SW 1271 (cell line): ENCODE results near the gene PEX10.

ENCODE experiments used
- DNase-seq, 2 experiments: peaks; one replicate each; lab custom pipeline; 2025; lab: John Stamatoyannopoulos, UW

The PEX10 gene

GRCh38 chr1:2422523-2422922 lies 10.2 kb upstream of the PEX10 start:
- no peak for DNase-seq

- DNase-seq, result no peak
Measured at GRCh38 chr1:2419416-2419815, 7.1 kb upstream of the PEX10 start.

GRCh38 chr1:2418791-2419320 lies 6.5 kb upstream of the PEX10 start:
- no peak for DNase-seq

GRCh38 chr1:2417833-2418225 lies 5.5 kb upstream of the PEX10 start:
- no peak for DNase-seq

- DNase-seq, result no peak
Measured at GRCh38 chr1:2417083-2417832, 4.9 kb upstream of the PEX10 start.

GRCh38 chr1:2416403-2416802 lies 4.0 kb upstream of the PEX10 start:
- no peak for DNase-seq

- DNase-seq, result no peak
Measured at GRCh38 chr1:2415801-2416208, 3.4 kb upstream of the PEX10 start.

- DNase-seq, result no peak
Measured at GRCh38 chr1:2415337-2415736, 3.0 kb upstream of the PEX10 start.

- peak in 1 of 2 experiments; percentile 46 for DNase-seq
Measured at GRCh38 chr1:2414297-2414958, 2.1 kb upstream of the PEX10 start.

- peak in 1 of 2 experiments; percentile 11 for DNase-seq
Measured at GRCh38 chr1:2413495-2414296, 1.3 kb upstream of the PEX10 start.

GRCh38 chr1:2412773-2413494 lies 570 bp upstream of the PEX10 start:
- peak in 1 of 2 experiments; percentile 55 for DNase-seq

- peak in 1 of 2 experiments; percentile 51 for DNase-seq
Measured at GRCh38 chr1:2411801-2412394, 466 bp downstream of the PEX10 start.

- DNase-seq, result no peak
Measured at GRCh38 chr1:2409745-2410144, 2.6 kb downstream of the PEX10 start.

GRCh38 chr1:2408859-2409276 lies 3.5 kb downstream of the PEX10 start:
- no peak for DNase-seq

- no peak for DNase-seq
Measured at GRCh38 chr1:2408456-2408855, 3.9 kb downstream of the PEX10 start.

- DNase-seq, result no peak
Measured at GRCh38 chr1:2407991-2408275, 4.4 kb downstream of the PEX10 start.

GRCh38 chr1:2407166-2407990 lies 5.0 kb downstream of the PEX10 start:
- DNase-seq, result no peak

- no peak for DNase-seq
Measured at GRCh38 chr1:2406451-2407041, 5.8 kb downstream of the PEX10 start.

GRCh38 chr1:2405588-2406295 lies 6.6 kb downstream of the PEX10 start:
- DNase-seq, result no peak
